Activated T-cell treated with anti-CD3 and anti-CD28 coated beads, Interleukin-2, amount 50 U/mL, for 48 hours (primary cell): ENCODE measurements around the gene ADI1.

Experiments used
- DNase-seq, 2 experiments: peaks; one replicate each; pipeline ENCODE4 v3.0.0-alpha.2; 2020

Gene ADI1, protein sequence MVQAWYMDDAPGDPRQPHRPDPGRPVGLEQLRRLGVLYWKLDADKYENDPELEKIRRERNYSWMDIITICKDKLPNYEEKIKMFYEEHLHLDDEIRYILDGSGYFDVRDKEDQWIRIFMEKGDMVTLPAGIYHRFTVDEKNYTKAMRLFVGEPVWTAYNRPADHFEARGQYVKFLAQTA

DNA sequence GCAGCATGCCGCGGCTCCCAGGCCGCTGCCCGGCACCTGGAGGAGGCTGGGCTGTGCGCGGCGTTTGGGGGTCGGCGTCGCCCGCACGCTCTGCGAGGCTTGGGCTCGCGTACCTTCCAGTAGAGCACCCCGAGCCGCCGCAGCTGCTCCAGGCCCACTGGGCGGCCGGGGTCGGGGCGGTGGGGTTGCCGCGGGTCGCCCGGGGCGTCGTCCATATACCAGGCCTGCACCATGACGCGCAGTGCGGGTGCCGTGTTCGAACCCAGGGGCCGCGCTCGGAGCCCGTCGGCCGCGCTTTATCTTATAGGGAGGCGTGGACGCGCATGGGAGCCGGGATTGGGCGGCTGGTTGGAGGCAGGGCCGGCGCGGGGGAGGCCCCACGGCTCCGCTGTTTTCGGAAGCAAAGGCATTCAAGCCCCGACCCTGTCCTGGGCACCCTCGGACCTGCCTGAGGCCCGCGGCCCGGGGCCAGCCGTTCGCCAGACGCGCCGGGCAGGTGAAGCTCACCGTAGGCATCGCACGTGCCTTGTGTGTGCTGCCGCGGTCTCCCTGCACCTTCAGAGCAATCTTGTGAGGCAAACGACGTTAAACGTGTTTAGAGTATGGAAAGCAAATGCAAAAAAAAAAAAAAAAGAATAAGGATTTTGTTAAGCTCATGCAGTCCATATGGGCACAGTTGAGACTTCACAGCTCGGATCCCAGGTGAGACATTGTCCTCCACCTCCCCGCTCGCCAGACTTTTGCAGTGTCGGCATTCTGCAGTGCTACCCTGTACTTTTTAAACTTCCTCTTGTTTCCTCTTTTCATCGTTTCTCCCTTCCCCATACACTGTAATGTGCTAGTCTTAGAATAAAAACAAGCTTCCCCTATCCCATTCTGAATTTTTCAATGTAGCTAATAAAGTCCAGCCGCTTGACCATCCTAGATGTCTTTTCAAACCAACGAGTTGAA lies at the start of gene ADI1:
Gene ADI1, minus strand, starts transcription at position 277 of the 951 bp plus-strand sequence. Its CDS starts 44 bp downstream, at position 233.
- peak; percentile 87 for DNase-seq

DNA sequence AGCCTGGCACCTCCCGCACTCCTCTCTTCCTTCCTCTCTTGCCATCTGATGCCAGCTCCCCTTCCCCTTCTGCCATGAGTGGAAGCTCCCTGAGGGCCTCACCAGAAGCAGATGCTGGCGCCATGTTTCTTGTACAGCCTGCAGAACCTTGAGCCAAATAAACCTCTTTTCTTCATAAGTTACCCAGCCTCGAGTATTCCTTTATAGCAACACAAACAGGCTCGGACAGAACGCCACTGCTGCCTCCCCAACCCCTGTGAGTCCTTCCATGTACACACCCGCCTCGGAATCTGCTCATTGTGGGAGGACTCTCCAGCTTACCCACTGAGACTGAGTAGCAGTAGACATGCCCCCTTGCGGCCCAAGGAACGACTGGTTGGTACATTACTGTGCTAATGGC lies 47.5 kb upstream of the ADI1 start:
- no peak for DNase-seq

DNA sequence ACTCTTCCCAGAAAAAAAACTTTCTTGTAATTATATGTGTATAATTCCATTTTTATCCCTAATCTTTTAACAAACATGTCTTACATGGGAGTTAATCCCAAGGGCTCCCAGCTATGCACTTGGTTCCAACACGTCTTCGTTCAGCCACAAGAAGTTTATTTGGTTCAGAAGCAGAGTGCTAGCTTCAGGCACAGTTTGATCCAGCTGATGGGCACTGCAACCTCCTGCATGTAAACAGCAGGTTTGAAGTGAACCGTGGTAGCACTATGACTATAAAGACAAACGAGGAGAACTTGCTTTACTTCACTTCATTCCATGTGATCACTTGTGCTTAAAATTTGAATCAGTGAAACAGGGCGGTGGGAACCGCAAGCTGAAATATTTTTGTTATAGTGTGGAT lies 45.8 kb upstream of the ADI1 start:
- DNase-seq, result no peak

DNA sequence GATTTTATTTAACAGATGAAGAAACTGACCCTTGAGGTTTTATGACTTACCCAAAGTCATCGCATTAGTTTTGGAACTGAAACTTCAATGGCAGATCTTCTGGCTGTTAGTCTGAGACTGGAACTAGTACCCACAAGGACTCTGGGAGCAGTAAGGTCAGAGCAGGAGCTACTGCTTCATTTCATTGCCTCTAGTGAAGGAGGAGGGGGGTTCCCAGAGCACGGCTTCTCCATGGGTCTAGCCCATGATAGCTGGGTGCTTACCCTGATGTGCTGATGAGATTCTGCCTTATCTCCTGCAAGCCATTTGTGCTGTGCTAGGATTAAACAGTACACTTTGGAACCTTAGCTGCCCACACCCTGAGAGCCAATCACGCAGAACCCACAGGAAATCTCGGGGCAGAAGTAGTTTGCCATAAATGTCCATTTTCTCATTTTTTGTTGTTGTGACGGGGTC lies 44.2 kb upstream of the ADI1 start:
- DNase-seq, result no peak

DNA sequence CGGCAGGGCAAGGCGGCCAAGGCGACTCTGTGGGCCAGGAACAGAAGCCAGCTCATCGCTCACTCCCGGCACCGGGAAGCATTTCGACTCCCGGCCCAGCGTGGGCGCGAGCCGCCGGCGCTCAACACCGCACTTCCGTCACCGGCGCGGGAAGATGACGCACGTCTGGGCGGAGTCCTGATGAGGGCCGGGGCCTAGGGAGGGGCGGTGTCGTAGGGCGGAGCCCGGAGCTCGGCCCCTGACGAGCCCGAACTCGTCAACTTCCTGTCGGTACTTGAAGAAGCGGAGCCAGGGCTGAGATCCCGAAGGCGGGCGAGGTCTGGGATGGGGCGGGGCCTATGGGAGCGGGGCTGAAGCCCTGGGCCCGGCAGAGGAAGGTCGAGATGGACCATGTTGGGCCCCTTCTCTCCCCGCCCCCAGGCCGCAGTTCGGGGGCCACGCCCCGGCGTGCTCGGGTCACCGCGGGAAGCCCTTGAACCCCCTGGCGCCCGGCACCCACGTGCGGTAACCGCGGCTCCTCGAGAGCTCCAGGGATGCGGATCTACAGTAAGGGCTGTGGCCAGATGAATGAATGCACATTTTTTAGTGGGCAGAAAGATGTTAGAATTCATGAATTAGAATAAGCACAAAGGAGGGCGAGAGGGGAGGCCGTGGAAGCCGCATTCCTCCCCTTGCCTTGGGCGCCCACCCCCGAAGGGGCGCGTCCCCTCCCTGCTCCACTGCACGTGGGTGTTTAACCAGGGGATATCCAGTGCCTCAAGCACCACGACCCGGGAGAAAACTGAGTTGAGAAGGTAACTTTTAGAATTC lies 39.1 kb upstream of the ADI1 start, which contains the start of gene RNASEH1:
Gene RNASEH1, minus strand, starts transcription at position 129 of the 810 bp plus-strand sequence. Its CDS starts 73 bp downstream, at position 56.
- peak; percentile 99 to 100 for DNase-seq

DNA sequence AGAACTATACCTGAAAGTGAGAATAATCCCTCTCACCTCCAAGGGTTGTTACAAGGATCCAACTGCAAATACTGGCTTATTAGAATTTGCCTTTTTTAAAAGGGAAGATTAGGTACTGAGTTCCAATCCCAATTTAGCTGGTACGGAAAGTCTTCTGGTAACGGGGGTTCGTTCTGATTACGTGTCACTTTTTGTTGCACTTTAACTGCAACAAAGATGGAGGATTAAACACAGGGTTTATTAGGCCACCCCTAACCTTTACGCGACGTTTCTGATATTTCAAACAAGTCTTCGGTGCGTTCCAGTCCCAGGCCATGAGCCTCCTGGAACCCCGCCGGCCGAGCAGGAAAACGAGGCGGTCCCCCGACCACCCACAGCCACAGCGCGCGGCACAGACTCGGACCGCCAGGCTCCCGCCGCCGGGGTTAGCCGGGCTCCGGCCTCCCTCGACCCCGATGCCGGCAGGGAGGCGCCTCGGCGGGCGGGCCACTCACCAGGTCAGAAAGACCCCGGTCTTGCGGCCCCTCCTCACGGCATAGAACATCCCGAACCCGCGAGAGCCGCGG lies 38.4 kb upstream of the ADI1 start:
- no peak for DNase-seq

DNA sequence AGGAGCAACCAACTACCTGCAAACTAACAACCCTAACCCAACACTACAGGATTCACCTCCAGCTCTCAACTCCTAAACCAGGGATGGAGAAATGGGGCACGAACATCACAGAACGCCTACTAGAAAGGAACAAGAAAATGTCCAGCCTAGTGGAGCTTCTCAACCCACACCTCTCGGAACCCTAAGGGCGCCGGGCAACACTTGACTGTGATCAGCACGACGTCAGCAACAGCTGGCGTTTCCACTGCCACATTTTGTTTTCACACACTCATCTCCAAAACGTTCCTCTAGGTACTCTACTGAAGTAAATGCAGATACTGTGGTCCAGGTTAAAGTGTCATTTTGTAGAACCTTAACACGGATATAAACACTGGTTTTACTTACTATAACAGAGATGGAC lies 34.6 kb upstream of the ADI1 start:
- DNase-seq, result no peak

DNA sequence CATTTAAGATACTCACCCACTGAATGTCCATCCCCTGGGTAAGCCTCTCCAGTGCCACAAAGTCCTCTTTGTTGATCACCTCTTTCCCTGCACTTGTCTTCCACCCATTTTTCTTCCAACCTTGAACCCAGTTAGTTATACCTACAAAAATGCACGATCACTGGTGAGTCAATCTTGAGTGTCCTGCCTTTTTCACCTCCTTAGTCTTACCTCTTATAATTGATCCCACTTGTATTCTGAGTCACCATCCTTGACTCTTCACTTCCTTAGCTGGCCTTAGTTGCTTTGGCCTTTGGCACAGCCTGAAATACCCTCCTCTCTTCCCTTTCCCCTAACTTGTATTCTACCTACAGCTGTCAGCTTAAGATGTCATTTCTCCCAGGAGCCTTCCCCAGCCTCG lies 28.6 kb upstream of the ADI1 start:
- DNase-seq, result no peak

DNA sequence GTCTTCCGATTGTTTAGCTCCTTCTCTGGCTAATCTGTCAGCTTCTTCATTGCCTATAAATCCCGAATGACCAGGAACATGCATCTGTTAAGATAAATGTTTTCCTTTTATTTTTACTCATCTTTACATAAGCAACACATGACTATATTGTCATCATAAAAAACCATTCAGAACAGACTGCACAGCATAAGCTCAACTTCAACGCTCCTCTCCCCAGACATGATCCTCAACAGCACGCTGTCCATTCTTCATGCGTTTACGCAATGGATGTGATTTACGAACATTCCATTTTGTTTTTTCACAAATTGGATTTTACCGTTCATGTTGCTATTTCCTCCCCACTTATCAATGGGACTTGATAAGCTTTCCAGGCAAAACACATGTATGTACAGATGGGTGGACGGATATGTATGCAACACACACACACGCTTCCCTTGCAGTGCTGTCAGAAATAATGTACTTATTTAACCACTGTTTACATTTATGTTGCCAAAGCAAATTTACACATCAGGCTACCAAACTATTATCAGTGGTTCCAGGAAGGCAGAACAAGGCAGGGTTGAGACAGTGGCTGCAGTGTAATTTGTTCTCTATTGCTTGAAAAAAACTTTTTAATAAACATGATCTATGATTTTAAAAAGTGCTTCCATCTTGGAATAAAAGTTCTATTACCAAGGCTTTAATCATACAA lies 26.6 kb upstream of the ADI1 start:
- DNase-seq, result no peak

DNA sequence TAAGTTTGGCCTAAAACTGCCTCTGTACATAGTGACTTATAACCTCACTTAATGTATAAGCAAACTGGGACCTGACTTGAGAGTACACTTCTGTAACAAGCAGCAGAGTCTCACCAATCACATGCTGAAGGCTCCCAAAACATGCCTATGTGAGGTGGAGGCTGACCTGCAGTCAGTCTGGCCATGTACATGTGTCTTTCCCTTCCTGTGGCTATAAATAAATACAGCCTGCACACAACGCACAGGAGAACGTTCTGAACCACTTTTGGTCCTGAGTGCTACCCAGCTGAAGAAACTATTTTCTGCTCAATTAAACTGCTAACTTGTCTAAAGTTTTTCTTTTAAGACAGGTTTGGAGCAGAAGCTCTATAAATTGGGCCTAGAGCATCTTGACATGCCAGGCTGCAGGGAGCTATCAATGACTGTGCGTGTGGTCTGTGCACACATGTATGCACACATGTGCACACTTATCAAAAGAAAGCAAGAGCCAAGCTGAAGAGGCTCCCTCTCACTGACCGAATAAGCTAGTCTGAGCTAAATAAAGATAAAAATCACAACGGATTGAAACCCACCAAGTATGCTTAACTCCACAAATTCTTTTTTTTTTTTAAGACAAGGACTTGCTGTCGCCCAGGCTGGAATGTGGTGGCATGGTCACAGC lies 23.8 kb upstream of the ADI1 start:
- DNase-seq, result no peak

DNA sequence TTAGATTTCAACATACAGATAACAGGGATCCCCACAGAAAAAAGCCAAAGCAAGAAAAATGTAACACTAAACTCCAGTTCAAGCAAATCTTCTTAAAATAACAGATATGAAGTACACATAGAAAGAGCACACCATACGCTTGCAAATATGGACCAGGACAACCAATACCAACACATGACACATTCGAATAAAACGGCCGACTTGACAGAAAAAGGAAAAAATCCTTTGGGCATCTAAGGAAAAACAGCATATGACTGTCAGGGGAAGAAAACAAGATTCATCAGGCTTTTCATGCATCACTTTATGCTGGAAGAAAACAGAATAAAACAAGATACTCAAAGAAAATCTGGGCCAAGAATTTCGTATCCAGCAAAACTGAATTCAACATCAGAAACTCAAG lies 22.8 kb upstream of the ADI1 start:
- no peak for DNase-seq

DNA sequence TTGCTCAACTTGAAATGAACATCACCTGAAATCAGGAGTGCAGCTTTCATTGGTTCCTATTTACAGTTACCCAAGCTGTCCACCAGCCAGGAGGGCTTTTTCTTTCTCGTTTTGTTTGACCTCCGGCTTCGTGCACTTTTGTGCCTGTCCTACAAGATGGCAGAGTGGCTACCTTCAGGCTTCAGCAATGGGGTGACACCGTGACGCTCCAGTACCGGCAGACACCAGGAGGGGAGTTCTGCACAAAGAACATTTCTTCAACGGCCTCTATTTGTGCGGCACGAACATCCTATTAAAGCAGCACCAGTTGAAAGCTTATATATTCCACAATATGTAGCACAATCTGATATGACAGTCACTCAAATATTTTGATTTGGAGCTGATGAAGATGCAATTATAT lies 20.5 kb upstream of the ADI1 start:
- DNase-seq, result no peak

DNA sequence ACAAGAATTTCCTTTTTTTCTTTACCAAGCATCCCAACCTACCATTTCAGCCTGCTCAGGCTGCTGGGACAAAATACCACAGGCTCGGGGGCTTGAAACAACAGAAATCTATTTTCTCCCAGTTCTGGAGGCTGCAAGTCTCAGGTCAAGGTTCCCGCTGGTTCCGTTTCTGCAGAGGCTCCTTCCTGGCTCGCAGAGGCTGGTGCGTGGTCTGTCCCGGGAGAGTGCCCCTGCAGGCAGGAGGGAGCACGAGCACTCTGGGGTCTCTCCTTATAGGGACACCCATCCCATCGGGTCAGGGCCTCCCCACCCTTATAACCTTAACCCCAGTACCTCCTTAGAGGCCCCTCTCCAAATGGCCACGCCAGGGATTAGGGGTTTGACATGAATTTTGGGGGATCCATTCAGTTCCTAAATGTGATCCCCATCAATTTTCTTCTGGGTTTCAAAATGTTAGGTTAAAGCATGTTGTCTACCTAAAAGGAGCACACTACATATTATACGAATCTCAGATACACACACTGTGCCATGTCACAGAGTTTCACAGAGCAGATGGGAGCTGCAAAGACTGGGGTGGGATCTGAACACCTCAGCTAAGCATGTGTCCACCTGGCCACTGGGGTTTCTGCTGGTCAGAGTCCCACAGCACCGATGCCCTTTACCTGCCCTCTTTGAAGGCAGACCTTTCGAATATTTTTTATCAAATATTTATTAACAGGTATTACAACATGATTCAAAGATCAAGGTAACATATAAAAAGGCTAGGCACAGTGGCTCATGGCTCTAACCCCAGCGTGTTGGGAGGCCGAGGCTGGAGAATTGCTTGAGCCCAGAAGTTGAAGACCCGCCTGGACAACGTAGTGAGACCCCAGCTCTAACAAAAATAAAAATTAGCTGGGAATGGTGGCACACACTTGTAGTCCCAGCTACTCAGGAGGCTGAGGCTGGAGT lies 17.6 kb upstream of the ADI1 start:
- peak in 1 of 2 experiments; percentile 32 for DNase-seq

DNA sequence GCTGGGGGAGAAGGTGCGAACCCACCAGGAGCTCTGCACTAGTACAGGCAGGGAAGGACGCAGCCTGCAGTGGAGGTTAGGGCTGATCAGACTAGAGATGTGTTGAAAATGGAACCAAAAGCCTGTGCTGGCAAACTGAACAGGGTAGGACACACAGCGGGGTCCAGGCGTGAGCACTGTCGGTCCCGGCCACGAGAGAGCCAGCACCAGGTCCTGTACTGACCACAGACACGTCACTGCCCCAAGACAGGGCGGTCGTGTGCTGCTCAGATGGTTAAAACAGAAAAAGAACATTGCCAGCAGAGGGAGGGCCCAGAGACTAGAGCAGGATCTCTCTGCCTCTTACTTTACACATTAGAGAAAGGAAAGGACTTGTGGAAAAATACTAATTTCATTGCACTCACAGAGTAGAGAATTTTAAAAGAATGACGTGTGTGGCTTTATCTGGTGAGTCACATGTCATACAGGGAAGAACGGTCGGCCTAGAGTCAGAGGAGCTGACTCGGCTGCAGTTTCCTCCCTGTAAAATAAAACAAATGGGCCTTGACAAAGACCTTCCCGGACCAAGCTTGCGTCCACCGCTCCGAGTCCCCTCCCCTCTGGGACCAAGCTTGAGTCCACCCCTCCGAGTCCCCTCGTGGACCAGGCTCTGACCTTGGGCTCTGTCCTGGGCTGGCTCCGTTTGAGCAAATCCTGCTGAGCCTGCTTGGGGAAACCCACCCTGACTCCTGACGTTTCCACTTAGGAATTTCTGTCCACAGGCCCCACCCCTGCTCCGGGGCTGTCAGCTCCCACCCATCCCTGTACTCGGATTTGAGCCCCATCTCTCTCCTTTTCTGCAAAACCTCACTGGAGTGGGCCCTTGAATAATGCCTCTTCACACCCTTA lies 16.7 kb upstream of the ADI1 start:
- no peak for DNase-seq

DNA sequence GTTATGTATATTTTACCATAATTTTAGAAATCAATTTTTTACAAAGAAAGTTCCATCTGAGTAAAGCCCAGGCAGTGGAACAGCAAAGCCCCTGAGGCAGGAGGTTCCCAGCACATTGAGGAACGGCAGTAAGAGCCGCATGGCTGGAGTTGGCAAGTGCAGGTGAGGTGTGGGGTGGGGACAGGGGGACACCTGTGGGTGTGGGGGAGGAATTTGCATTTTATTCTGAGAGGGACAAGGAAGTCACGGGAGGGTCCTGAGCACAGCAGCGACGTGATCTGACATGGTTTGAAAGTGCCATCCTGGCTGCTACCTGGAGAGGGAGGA lies 16.1 kb upstream of the ADI1 start:
- DNase-seq, result no peak

DNA sequence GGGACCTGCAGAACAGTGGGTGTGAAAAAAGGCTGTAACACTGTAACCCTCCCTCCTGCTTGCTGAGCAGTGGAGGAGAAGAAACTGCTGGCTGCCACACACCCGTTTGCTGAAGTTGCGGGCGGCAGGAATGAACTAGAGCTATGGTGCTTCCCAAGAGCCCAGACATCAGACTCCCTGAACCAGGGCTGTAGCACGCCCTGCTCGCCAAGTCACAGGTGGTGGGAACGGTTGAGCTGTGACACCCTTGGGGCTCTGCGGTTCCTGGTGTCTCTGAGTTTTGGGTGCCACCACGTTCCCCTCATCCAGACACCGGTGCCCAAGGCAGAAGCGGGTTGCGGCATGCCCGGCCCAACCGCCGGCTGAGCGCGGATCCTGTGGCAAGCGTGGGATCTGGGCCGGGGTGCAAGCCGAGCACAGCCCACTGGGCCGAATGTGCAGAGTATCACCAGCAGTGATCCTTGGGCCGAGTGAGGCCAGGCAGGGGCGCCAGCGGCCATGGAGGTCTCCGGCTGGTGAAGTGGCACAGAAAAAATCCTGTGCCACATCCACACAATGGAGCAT lies 15.0 kb upstream of the ADI1 start:
- DNase-seq, result no peak

DNA sequence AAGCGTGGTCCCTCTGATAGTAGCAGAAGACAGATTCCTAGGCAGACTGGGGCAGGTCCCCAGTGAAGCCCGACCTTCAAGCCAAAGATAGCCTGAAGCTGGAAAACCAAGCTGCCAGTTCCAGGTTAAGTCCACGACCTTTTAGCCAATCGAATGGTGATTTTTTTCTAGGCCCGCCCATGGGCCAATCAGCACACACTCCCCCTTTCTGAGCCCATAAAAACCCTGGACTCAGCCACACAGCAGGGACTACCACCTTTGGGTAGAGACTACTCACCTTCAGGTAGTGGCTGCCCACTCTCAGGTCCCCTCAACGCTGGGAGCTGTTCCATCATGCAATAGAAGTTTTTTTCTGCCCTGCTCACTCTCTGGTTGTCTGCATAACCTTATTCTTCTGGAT lies 14.5 kb upstream of the ADI1 start:
- DNase-seq, result no peak

DNA sequence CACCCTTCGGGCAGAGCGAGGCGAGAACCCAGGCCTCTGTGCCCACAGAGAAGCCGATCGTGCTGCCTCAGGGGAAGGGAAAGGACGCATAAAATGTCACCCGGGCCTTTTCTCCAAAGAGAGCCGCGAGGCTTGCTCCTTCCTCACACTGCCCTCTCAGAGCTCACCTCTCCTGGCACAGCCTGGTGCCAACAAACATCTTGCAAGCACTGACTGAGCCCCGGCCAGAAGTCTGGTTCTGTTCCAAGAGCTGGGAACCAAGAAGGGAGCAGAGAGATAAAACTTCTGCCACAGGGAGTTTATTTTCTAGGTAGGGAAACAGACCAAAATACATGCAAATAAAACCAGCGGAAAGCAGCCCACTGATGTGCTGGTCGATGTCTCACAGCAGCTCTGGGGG lies 13.6 kb upstream of the ADI1 start:
- DNase-seq, result no peak

DNA sequence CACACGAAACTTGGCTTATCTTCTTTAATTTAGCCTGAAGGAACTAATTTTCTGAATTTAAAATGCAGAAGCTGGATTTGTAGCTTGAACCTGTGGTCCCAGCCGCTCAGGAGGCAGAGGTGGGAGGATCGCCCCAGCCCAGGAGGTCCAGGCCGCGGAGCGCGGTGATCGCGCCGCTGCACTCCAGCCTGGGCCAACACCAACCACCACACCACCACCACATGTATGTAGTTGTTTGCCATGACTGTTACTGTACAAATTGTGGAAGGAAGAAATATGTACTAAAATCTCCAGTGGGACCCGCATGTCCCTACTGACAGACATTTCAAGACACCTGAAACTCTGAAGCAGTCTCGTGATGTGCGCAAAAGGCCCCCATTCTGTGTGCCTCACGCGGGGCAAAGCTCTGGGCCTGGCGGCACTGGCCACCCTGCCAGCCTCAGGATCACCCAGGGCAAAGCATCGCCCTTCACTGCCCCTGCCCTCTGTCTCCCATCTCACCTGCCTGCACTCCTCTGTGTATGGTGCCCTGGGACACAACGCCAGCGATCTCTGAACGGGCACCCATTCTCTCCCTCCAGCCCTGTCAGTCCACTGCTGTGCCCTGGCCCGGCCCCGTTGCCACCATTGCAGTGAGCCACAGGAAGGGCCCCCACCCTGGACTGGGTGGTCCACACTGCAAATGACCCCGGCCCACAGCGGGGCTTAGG lies 10.1 kb upstream of the ADI1 start:
- DNase-seq, result no peak
